IMR-90 (cell line): ENCODE results near the gene SLC25A21. TPM values are rescaled to one million over a fixed set of nuclear protein-coding genes. Genes with fewer than 3 reads are reported as not detected.

Experiments
- ATAC-seq: fragments of 200-7000 bp; cut with Tn5 transposase; 2 replicates; pipeline ENCODE4 v1.9.1; 2020; ENCODE audit warnings: low read depth, mild to moderate bottlenecking, moderate library complexity
- BruUV-seq: library from RNA; stranded (reverse); fragments of 400-500 nt; replicated peaks from 2 replicates; lab custom pipeline; 2021; lab: Mats Ljungman, UMichigan
- CTCF ChIA-PET: fragments of 300-600 bp; formaldehyde crosslinking; extraction: SDS; loops from one replicate; lab custom pipeline; 2021; ENCODE audit warnings: antibody characterized with exemption; lab: Yijun Ruan, JAX
- POLR2A ChIA-PET: fragments of 300-600 bp; sonication (Branson Sonifier 250); formaldehyde crosslinking; loops from one replicate; lab custom pipeline; 2022; ENCODE audit warnings: antibody characterized with exemption; ENCODE audit not compliant: unreplicated experiment; lab: Charles Lee
- DNase-seq: peaks from one replicate; pipeline ENCODE4 v3.0.0; 2013
- H2AFZ ChIP-seq: replicated peaks from 2 replicates; pipeline ENCODE3; 2013; ENCODE audit warnings: low read length, mild to moderate bottlenecking; ENCODE audit not compliant: poor library complexity
- H2AK5ac ChIP-seq: 2 replicates; pipeline ENCODE4 v1.6.1; 2013; ENCODE audit warnings: low read depth, low read length, inconsistent platforms
- H2AK9ac ChIP-seq: replicated peaks from 2 replicates; pipeline ENCODE3; 2013; ENCODE audit warnings: mild to moderate bottlenecking, low read depth, low read length, moderate library complexity; ENCODE audit not compliant: poor library complexity
- H2BK120ac ChIP-seq: 2 replicates; pipeline ENCODE4 v1.6.1; 2013; ENCODE audit warnings: low read depth, low read length, inconsistent platforms
- H2BK15ac ChIP-seq: 3 replicates; pipeline ENCODE4 v1.6.1; 2013; ENCODE audit warnings: low read depth, low read length, inconsistent platforms
- H2BK20ac ChIP-seq: 2 replicates; pipeline ENCODE4 v1.6.1; 2013; ENCODE audit warnings: low read depth, mild to moderate bottlenecking, inconsistent platforms, low read length, moderate library complexity
- H2BK5ac ChIP-seq: 2 replicates; pipeline ENCODE4 v1.6.1; 2013; ENCODE audit warnings: mild to moderate bottlenecking, low read depth, low read length, inconsistent platforms; ENCODE audit not compliant: poor library complexity, severe bottlenecking
- H3K14ac ChIP-seq: replicated peaks from 2 replicates; pipeline ENCODE4 v1.6.1; 2013; ENCODE audit warnings: low read depth, low read length, inconsistent platforms
- H3K18ac ChIP-seq: 2 replicates; pipeline ENCODE4 v1.6.1; 2013; ENCODE audit warnings: low read depth, low read length, control low read depth
- H3K23ac ChIP-seq: 2 replicates; pipeline ENCODE4 v1.6.1; 2013; ENCODE audit warnings: low read depth, low read length, inconsistent platforms
- H3K27ac ChIP-seq: 2 replicates; pipeline ENCODE4 v1.5.1; 2013; ENCODE audit warnings: mild to moderate bottlenecking, control low read depth, low read length; ENCODE audit not compliant: insufficient read depth
- H3K27me3 ChIP-seq: 2 replicates; pipeline ENCODE4 v1.6.1; 2013; ENCODE audit warnings: low read length; ENCODE audit not compliant: control insufficient read depth, insufficient read depth
- H3K36me3 ChIP-seq: 2 replicates; pipeline ENCODE4 v1.6.1; 2013; ENCODE audit warnings: low read length, mixed read lengths; ENCODE audit not compliant: control insufficient read depth, insufficient read depth
- H3K4ac ChIP-seq: 2 replicates; pipeline ENCODE4 v1.6.1; 2013; ENCODE audit warnings: low read depth, low read length, inconsistent platforms
- H3K4me1 ChIP-seq: 2 replicates; pipeline ENCODE4 v1.6.1; 2013; ENCODE audit warnings: low read length, mixed read lengths; ENCODE audit not compliant: control insufficient read depth, insufficient read depth
- H3K4me2 ChIP-seq: 2 replicates; pipeline ENCODE4 v1.6.1; 2013; ENCODE audit warnings: low read depth, mild to moderate bottlenecking, control low read depth, low read length, moderate library complexity
- H3K4me3 ChIP-seq: 2 replicates; pipeline ENCODE4 v1.5.1; 2013; ENCODE audit warnings: low read depth, mild to moderate bottlenecking, control low read depth, low read length, moderate library complexity; ENCODE audit not compliant: insufficient read depth
- H3K56ac ChIP-seq: 2 replicates; pipeline ENCODE4 v1.6.1; 2013; ENCODE audit warnings: low read length, inconsistent platforms; ENCODE audit not compliant: insufficient read depth; ENCODE audit errors: extremely low read depth
- H3K79me1 ChIP-seq, 2 experiments: 2 replicates each; pipeline ENCODE4 v1.6.1; 2013; ENCODE audit warnings: low read length in 2 of 2, inconsistent platforms in 1 of 2, low read depth in 1 of 2
- H3K9ac ChIP-seq: 2 replicates; pipeline ENCODE4 v1.6.1; 2013; ENCODE audit warnings: low read depth, low read length, control low read depth
- H3K9me1 ChIP-seq: 2 replicates; pipeline ENCODE4 v1.6.1; 2013; ENCODE audit warnings: low read length, inconsistent platforms; ENCODE audit not compliant: insufficient read depth
- H3K9me3 ChIP-seq: 2 replicates; pipeline ENCODE4 v1.6.1; 2013; ENCODE audit warnings: low read length; ENCODE audit not compliant: control insufficient read depth, insufficient read depth
- H4K20me1 ChIP-seq: 2 replicates; pipeline ENCODE4 v1.6.1; 2013; ENCODE audit warnings: low read length, inconsistent platforms; ENCODE audit not compliant: insufficient read depth
- H4K5ac ChIP-seq: 2 replicates; pipeline ENCODE4 v1.6.1; 2013; ENCODE audit warnings: mild to moderate bottlenecking, low read depth, low read length, control low read depth
- H4K8ac ChIP-seq, 2 experiments: 2 replicates each; pipeline ENCODE4 v1.6.1; 2013; ENCODE audit warnings: low read depth in 2 of 2, low read length in 2 of 2, control low read depth in 1 of 2, inconsistent platforms in 1 of 2
- H4K91ac ChIP-seq: 2 replicates; pipeline ENCODE4 v1.6.1; 2013; ENCODE audit warnings: low read depth, low read length, inconsistent platforms; ENCODE audit not compliant: insufficient read depth
- CEBPB ChIP-seq: IDR thresholded peaks from 2 replicates; pipeline ENCODE4 v1.6.1; 2012; ENCODE audit warnings: low read depth, low read length, improper control_type of control experiment
- CTCF ChIP-seq: conservative IDR thresholded peaks from 2 replicates; pipeline ENCODE4 v1.5.1; 2012; ENCODE audit warnings: mild to moderate bottlenecking, low read depth, low read length, improper control_type of control experiment
- FOS ChIP-seq: fragments of 150-350 bp; IDR thresholded peaks from 2 replicates; pipeline ENCODE4 v1.6.1; 2016; ENCODE audit warnings: low read depth, low read length
- MXI1 ChIP-seq: IDR thresholded peaks from 2 replicates; pipeline ENCODE4 v1.6.1; 2012; ENCODE audit warnings: low read depth, mild to moderate bottlenecking, low read length, moderate library complexity, borderline replicate concordance
- NFE2L2 ChIP-seq: fragments of 150-350 bp; IDR thresholded peaks from 2 replicates; pipeline ENCODE4 v1.6.1; 2016; ENCODE audit warnings: low read depth, mild to moderate bottlenecking, low read length
- RAD21 ChIP-seq: IDR thresholded peaks from 2 replicates; pipeline ENCODE4 v1.6.1; 2012; ENCODE audit warnings: low read length, improper control_type of control experiment
- RCOR1 ChIP-seq: IDR thresholded peaks from 2 replicates; pipeline ENCODE4 v1.6.1; 2012; ENCODE audit warnings: mild to moderate bottlenecking, low read length, improper control_type of control experiment; ENCODE audit not compliant: insufficient replicate concordance
- RFX5 ChIP-seq: IDR thresholded peaks from 2 replicates; pipeline ENCODE4 v1.8.0; 2012; ENCODE audit warnings: low read depth, mild to moderate bottlenecking, low read length, moderate library complexity
- SMC3 ChIP-seq: fragments of 150-350 bp; IDR thresholded peaks from 2 replicates; pipeline ENCODE4 v1.6.1; 2016; ENCODE audit warnings: low read depth, mild to moderate bottlenecking, antibody characterized with exemption, low read length, moderate library complexity
- WGBS, 2 experiments: methylation state at CpG; one replicate each; pipeline versions ENCODE4 v1.1.5 to v1.1.7; 2013; ENCODE audit warnings: missing lambda C conversion rate in 2 of 2; ENCODE audit not compliant: insufficient read length in 1 of 2; ENCODE audit errors: extremely low coverage in 2 of 2; 5-methylcytosine and 5-hydroxymethylcytosine counted together
- dilution Hi-C: fragments of 300-500 bp; cut with HindIII; formaldehyde crosslinking; loops from one replicate; pipeline ENCODE4 v1.14.3; 2018; ENCODE audit warnings: low sequenced_read_pairs; ENCODE audit not compliant: unreplicated experiment
- in situ Hi-C: fragments of 300-500 bp; cut with MboI; formaldehyde crosslinking; loops from 3 replicates; pipeline ENCODE4 v1.14.3; 2019; ENCODE audit warnings: low sequenced_read_pairs, inconsistent platforms, mixed read lengths
- intact Hi-C: fragments of 100-400 bp; cut with micrococcal nuclease; formaldehyde crosslinking; loops from 2 replicates; pipeline ENCODE4 v1.10.0; 2022
- polyA plus RNA-seq, 3 experiments: library from polyadenylated mRNA; depleted of rRNA; stranded (reverse); fragments of >200 nt; gene quantifications; 2 replicates each; pipeline ENCODE4 v1.2.3, GENCODE V29; 2012; ENCODE audit warnings: low replicate concordance in 1 of 3
- total RNA-seq: library from RNA; depleted of rRNA; stranded (reverse); fragments of >200 nt; gene quantifications from 2 replicates; pipeline ENCODE4 v1.2.3, GENCODE V29; 2012

The SLC25A21 gene
- total and polyA plus RNA-seq, 2 of the 4 experiments (the other 2 are of a cell fraction), result 0.62 to 0.90 TPM

DNA sequence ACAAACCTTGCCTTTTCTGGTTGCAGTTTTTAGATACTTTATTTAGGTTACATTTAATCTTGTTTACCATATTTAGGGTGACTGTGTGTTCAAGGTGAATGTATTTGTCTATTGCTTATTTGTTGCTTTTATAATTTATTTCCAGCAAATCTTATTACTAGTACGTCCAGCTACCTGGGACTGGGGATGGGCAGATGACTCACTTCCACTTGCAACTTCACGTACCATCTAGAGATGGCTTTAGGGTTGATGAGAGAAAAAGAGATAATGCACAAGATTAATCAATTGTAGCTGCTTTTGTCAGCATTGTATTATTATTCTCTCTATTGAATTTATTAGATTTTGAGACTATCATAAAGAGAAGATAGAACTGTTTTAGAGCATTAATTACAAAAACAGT lies 30.4 kb upstream of the SLC25A21 start:
- Histone ChIP-seq H3K27me3 (no peaks in the 10 kb centered on the region), H3K18ac (no peak overlapping the region), H3K9me1 (peaks cover 2% of the 10 kb centered on the region; the same call in 1 of the 2 replicates), H3K56ac (no peak overlapping the region), H3K4me1 (no peaks in the 10 kb centered on the region), H3K23ac (no peak overlapping the region), H2AFZ (no peak overlapping the region), H3K14ac (no peak overlapping the region), H4K91ac (no peak overlapping the region), H3K4ac (no peak overlapping the region), H3K79me1 (peaks cover 19 to 31% of the 10 kb centered on the region in 2 experiments), H2BK20ac (no peak overlapping the region), H2AK9ac (no peak overlapping the region), H4K8ac (no peak overlapping the region), H3K4me3 (no peak overlapping the region), H4K20me1 (no peaks in the 10 kb centered on the region), H3K9ac (no peak overlapping the region), H2AK5ac (no peak overlapping the region), H2BK15ac (no peak overlapping the region), H3K36me3 (no peaks in the 10 kb centered on the region), H3K4me2 (no peak overlapping the region), H2BK5ac (no peak overlapping the region), H3K27ac (no peak overlapping the region), H4K5ac (no peak overlapping the region), H3K9me3 (peaks cover 7% of the 10 kb centered on the region), H2BK120ac (no peak overlapping the region)
- dilution Hi-C loops, result no loop called here
- no CpG with 5 or more reads among the region's 2 CpGs for WGBS, 2 experiments
- TF ChIP-seq CTCF, result no peak
- no peak for TF ChIP-seq FOS
- no peak for TF ChIP-seq RAD21
- TF ChIP-seq SMC3, result no peak
- no peak for TF ChIP-seq RCOR1
- no peak for TF ChIP-seq RFX5
- TF ChIP-seq MXI1, result no peak
- no peak for TF ChIP-seq NFE2L2
- TF ChIP-seq CEBPB, result no peak
- POLR2A ChIA-PET, result no interaction called here
- intact Hi-C loops, result no loop called here
- DNase-seq, result no peak
- no peak for ATAC-seq
- CTCF ChIA-PET, result interaction anchor here (2.6 kb wide), 1 partner anchor 27 kb away, joined by 8 read pairs; no protein-coding TSS in a partner anchor
- in situ Hi-C loops, result no loop called here
- BruUV-seq, result no TSS peak
